HAP-1 (cell line): ENCODE data around the gene ALX3.
A peak's percentile ranks its signal among the peaks of the same experiment; 100 is the strongest.
"Not testable (repeated sequence)": the region's sequence is repeated elsewhere in the genome, so short reads cannot be mapped to it uniquely, and the experiment has no call there.

Experiments used
- DNase-seq, 2 experiments: peaks; one replicate each; pipeline ENCODE4 v3.0.0-alpha.2; 2016 to 2020; ENCODE audit warnings: low spot score in 2 of 2
- H3K27me3 ChIP-seq: fragments of 250-450 bp; sonication (Bioruptor Pico); 2 replicates; pipeline ENCODE4 v1.5.1; 2020; ENCODE audit warnings: low read depth, mild to moderate bottlenecking, moderate library complexity
- H3K36me3 ChIP-seq: fragments of 250-450 bp; sonication (Bioruptor Pico); replicated peaks from 2 replicates; pipeline ENCODE4 v1.5.1; 2020; ENCODE audit warnings: mild to moderate bottlenecking
- H3K4me1 ChIP-seq: fragments of 250-450 bp; sonication (Bioruptor Pico); 2 replicates; pipeline ENCODE4 v1.5.1; 2020; ENCODE audit warnings: mild to moderate bottlenecking
- H3K4me3 ChIP-seq: fragments of 250-450 bp; sonication (Bioruptor Pico); 2 replicates; pipeline ENCODE4 v1.5.1; 2020; ENCODE audit warnings: mild to moderate bottlenecking, moderate library complexity
- H3K9me3 ChIP-seq: fragments of 250-450 bp; sonication (Bioruptor Pico); 2 replicates; pipeline ENCODE4 v1.5.1; 2020; ENCODE audit warnings: mild to moderate bottlenecking, moderate library complexity
- in situ Hi-C: fragments of 300-500 bp; cut with MboI; formaldehyde crosslinking; loops from 3 replicates; pipeline ENCODE4 v1.14.3; 2020; ENCODE audit warnings: low sequenced_read_pairs, inconsistent platforms, mixed read lengths

ALX3 gene

DNA sequence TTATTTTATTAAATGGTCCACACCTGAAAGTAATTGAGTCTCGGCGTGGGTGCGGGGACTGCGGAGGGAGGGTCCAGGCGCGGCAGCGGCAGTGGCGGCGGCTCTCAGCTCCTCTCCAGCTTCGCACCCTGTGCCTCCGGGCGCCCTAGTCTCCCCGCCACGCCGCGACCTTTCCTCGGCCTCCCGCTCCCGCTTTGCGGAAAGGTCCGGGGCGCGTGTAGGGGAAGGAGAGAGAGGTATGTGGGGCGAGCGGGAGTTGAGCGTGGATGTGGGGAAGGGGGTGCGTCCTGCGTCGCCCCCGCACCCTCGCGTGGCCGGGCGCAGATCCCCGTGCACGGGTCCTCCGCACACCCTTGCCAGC is 13.4 kb upstream of the ALX3 start:
- in situ Hi-C loops: no loop called here
- H3K27me3 ChIP-seq: peaks cover 56% of the 10 kb centered on the region
- peak overlapping the region; percentile 21 for H3K4me3 ChIP-seq
- DNase-seq: no peak
- no peaks in the 10 kb centered on the region for H3K36me3 ChIP-seq
- no peaks in the 10 kb centered on the region for H3K9me3 ChIP-seq
- peaks cover 7% of the 10 kb centered on the region for H3K4me1 ChIP-seq

DNA sequence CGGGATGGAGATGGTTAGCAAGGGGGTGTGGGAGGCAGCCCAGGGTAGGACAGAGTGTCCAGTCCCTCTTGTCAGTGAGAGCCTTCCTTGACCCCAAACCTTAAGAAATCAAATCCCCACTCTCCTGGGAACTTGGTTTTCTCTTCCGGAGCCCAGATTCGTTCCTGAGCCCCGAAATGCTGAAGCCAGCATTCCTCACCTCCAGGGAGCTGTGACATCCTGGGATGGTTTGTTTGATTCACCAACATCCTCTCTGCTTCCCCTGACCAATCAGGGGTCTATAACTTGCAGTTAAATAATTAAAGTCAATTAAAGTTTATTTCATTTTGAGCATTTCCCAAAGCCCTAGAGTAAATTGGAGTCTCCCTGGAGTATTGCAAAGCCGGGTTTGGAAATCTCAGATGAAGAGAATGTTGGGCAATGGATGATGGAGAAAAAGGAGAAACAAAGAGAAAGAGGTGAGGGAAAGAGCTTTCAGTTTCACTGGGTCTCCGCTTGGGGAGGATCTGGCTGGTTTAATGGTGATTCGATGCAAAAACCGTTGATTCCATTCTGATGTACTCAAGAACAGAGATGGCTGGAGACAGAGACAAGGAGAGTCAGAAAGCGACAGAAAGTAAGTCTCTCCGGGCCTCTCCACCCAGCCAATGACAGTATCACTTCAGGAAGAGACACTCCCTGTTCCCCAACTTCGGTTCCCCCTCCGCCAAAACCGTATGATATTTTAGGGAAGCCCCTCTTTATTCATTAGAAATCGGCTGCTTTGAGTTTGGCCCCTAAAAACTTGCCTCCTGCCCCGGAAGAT is 12.8 kb upstream of the ALX3 start:
- H3K4me3 ChIP-seq: no peak overlapping the region
- no peak for DNase-seq
- in situ Hi-C loops: no loop called here
- H3K4me1 ChIP-seq: peaks cover 7% of the 10 kb centered on the region
- no peaks in the 10 kb centered on the region for H3K9me3 ChIP-seq
- H3K27me3 ChIP-seq: peaks cover 56% of the 10 kb centered on the region
- H3K36me3 ChIP-seq: no peaks in the 10 kb centered on the region

DNA sequence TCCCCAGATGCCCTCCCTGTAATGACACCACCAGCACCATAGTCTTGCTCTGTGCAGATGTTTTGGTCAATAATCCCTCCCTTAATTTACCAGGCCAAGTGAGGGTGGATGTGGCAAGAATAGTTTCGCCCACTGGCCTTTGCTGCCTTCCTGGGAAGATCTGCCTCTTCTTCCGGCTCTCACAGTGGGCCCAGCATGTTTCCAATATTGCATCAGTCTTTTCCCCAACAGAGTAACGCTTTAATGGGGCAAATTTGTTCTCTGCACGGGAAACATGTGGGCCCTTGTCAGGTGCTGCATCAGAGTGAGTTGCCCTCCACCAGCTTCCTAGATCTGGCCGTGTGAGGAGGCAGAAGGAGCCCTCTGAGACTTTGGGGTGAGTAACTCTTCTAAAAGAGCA is 12.0 kb upstream of the ALX3 start:
- Histone ChIP-seq H3K4me3 (no peak overlapping the region), H3K9me3 (no peaks in the 10 kb centered on the region), H3K36me3 (no peaks in the 10 kb centered on the region), H3K27me3 (peaks cover 53% of the 10 kb centered on the region), H3K4me1 (peaks cover 7% of the 10 kb centered on the region)
- DNase-seq: no peak
- in situ Hi-C loops: no loop called here

DNA sequence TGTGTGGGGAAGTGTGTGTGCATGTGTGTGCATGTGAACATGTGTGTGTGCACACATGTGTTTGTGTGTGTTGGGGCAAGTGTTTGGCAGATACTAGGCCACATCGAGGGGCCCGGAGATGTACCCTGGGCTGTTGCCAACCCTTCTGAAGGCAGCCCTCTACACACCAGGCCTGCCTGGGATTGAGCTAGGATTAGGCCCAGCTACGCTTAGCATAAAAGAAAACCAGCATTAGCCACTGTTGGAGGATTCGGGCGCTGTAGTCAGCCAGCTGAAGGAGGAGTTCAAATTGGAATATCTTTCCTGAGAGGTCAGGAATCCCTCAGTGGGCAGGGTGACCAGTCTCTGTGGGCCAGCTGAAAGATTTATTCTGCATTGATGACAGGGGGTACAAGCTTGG is 10.6 kb upstream of the ALX3 start:
- H3K27me3 ChIP-seq: peaks cover 47% of the 10 kb centered on the region
- peaks cover 7% of the 10 kb centered on the region for H3K4me1 ChIP-seq
- no peaks in the 10 kb centered on the region for H3K9me3 ChIP-seq
- in situ Hi-C loops: no loop called here
- no peak for DNase-seq
- H3K4me3 ChIP-seq: no peak overlapping the region
- H3K36me3 ChIP-seq: no peaks in the 10 kb centered on the region

DNA sequence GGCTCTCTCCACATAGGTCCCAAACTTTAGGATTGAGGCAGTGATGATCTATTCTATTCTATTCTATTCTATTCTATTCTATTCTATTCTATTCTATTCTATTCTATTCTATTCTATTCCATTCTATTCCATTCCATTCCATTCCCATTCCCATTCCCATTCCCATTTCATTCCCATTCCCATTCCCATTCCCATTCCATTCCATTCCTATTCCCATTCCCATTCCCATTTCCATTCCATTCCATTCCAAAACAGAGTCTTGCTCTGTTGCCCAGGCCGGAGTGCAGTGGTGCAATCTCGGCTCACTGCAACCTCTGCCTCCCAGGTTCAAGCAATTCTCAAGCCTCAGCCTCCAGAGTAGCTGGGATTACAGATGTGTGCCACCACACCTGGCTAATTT is 9.5 kb upstream of the ALX3 start:
- DNase-seq, in situ Hi-C loops, H3K9me3 ChIP-seq, H3K36me3 ChIP-seq, H3K4me1 ChIP-seq, H3K4me3 ChIP-seq: not testable (repeated sequence)
- peaks cover 36% of the 10 kb centered on the region for H3K27me3 ChIP-seq

DNA sequence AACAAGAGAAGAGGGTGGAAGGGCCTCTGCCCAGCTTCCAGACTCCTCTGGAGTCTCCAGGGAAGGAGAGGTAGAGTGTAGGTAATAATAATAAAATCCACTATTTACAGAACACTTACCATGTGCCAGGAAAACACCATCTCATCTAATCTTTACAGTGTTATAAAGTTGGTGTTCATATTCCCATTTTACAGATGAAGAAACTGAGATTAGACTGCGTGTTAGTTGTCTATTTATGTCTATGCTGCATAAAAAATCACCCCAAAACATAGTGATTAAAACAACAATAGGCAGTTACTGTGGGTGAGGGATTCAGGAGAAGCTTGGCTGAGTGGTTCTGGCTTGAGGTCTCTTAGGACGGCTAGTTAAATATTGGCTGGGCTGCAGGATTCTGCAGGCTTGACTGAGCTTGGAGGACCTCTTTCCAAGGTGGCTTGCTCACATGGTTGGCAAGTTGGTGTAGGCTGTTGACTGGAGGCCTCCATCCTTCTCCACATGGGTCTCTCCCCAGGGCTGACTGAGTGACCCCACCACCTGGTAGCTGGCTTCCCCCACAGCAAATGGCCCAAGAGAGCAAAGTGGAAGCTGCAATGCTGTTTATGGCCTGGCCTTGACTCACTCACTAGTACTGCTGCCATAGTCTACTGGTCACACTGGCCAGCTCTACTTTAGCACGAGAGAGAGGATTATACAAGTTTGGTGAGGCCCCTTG is 6.5 kb upstream of the ALX3 start:
- Histone ChIP-seq H3K4me3 (no peak overlapping the region), H3K36me3 (no peaks in the 10 kb centered on the region), H3K9me3 (no peaks in the 10 kb centered on the region), H3K4me1 (no peaks in the 10 kb centered on the region), H3K27me3 (peaks cover 20% of the 10 kb centered on the region)
- in situ Hi-C loops: no loop called here
- no peak for DNase-seq

DNA sequence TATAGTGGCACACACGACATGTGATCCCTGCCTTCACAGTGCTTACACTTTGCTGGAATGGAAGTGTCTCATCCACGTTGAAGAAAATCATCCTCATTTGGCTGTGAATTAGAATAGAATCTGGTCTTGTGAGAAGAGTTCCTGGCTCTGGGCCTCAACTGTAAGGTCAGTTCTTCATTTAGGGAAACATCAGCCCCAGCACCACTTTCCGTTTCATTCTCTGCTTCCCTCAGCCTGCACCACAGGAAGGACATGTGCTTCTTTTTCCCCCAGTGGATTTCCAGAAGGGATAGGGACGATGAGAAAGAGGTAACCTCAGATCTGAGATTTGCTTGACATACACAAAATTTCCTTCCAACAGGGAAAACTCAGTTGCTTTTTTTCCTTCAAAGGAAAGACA is 3.7 kb upstream of the ALX3 start:
- DNase-seq: no peak
- Histone ChIP-seq H3K9me3 (no peaks in the 10 kb centered on the region), H3K36me3 (no peaks in the 10 kb centered on the region), H3K27me3 (peaks cover 39% of the 10 kb centered on the region), H3K4me1 (no peaks in the 10 kb centered on the region), H3K4me3 (no peak overlapping the region)
- in situ Hi-C loops: no loop called here

DNA sequence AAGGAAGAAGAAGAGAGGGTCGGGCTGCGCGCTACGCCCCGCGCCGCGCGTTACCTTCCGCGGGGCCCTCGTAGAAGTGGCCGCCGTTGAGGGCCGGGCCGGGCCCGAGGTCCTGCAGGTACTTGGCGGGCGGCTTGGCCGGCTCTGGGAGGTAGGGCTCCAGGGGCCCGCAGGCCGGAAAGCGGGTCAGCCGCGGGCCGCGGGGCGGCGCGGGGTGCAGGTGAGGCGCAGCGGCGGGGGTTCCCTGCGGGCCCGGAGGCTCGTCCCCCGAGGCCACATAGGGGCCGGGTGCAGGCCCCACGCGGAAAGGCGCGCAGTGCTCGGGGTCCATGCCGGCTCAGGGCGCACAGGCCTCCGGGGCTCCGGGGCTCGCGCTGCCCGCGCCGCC is 196 bp downstream of the ALX3 start:
- in situ Hi-C loops: no loop called here
- no peaks in the 10 kb centered on the region for H3K36me3 ChIP-seq

DNA sequence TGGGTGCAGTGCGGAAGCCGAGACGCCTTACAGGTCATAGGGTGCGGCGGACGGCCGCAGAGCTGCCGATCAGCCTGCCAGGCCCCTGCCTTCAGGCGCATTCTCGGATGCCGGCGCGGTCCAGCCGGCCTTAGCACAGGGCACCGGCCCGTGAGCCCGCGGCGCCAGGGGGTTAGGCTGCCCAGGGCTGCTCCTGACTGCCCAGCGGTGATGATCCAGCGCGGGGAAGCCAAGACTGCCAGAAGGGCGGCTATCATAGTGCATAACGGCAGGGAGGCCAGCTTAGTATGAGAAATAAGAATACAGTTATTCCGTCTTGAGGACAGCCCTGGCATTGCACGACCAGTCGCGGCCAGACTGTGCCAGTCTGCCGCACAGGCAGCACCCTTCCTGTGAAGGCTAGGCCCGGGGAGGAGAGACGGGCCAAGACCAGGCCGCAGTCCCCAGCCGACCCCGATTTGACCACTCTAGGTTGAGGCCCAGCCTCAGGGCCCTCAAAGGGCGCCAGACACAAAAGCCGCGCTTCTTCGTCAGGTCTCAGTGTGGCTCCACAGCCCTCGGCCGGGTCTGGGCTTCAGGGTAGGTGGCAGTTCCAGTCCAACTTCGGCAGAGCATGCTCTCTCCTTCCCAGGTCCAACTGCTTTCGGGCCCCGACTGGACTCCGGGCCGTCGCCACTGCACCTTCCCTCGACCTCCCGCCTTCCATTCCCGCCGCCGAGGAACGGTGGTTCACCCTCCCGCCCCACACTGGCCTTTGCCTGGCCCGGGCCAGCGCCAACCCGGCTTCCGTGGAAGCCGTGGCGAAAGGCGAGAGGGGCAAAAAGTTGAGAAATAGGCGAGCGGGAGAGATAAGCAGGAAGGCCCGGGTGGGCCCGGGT is 829 bp downstream of the ALX3 start:
- in situ Hi-C loops: no loop called here

More for the DNA sequence above, 196 bp downstream of the ALX3 start:
- Histone ChIP-seq H3K4me1 (no peaks in the 10 kb centered on the region), H3K4me3 (no peak overlapping the region), H3K9me3 (no peaks in the 10 kb centered on the region), H3K27me3 (peaks cover 61% of the 10 kb centered on the region)
- DNase-seq: no peak

DNA sequence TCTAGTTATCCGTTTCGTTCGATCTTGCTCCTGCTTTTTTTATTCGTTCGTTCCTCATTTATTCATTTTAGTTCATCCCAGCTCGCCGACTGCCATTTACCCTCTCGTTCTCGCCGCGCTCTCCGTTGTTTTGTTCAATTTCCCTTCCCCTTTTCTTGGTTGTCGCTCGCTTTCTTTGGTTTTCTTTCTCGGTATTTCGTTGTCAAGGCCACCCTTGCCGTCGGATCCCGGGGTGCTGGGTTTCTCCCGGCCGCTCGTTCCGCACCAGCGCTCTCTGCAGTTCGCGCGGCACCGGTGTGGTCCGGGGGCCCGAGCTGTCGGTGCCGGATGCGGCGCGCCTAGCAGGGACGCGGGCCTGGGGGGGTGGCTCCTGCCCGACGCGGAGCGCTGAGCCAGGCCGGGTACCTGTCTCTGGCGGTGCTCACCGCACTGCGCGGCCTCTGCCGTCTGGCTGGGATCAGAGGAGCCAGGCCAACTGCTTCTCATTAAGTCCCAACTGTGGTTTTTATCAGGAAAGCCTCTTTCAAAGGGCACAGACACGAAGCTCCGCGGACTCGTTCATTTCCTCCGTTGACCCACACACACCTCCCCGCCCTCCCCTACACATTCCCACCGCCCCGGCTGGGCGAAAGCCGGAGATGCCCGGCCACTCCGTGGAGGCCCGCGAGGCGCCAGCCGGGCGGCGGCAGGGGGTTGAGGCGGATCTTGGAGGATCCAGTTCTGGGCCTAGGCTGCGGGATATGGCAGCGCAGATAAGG is 1.6 kb downstream of the ALX3 start:
- DNase-seq: no peak
- H3K36me3 ChIP-seq: no peaks in the 10 kb centered on the region
- H3K27me3 ChIP-seq: peaks cover 58% of the 10 kb centered on the region
- H3K4me1 ChIP-seq: no peaks in the 10 kb centered on the region
- in situ Hi-C loops: no loop called here
- no peaks in the 10 kb centered on the region for H3K9me3 ChIP-seq
- no peak overlapping the region for H3K4me3 ChIP-seq

More for the DNA sequence above, 829 bp downstream of the ALX3 start:
- Histone ChIP-seq H3K9me3 (no peaks in the 10 kb centered on the region), H3K27me3 (peaks cover 61% of the 10 kb centered on the region), H3K36me3 (no peaks in the 10 kb centered on the region), H3K4me3 (no peak overlapping the region), H3K4me1 (no peaks in the 10 kb centered on the region)
- no peak for DNase-seq

DNA sequence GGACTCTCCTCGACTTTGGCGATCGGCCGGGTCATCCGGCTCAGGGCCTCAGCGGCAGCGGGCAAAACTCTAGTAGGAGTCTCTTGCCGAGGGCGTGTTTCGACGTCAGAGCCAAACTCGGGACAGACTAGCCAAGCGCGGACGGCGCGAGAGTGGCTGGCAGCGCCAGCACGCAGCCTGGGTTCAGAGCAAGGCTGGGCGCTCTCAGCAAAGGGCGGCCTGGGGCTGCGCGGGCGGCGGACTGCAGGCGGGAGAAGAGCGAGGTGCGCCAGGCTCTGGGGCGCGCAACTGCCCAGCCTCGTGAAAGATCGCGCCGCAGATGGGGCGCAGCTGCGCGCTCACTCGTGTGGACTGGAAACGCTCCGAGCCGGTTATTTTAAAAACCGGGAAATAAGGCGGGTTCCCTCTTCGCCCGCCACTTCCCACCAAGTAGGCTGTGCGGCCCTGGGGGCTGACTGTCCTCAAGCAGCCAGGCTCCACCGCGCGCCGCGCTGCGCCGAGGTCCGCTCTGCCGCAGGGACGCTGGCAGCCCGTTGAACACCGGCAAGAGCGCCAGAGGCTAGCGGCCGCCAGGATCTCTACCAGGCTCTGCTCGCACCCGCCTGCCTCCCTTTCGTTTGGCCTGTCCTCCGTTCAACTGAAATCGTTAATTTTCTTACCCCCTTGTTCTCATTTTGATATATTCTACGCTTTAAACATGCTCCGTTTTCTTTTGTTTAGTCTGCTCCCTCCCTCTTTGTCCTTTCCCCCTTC is 2.4 kb downstream of the ALX3 start:
- Histone ChIP-seq H3K4me1 (no peaks in the 10 kb centered on the region), H3K27me3 (peaks cover 54% of the 10 kb centered on the region), H3K9me3 (no peaks in the 10 kb centered on the region), H3K4me3 (no peak overlapping the region), H3K36me3 (no peaks in the 10 kb centered on the region)
- DNase-seq: peak in 1 of 2 experiments; percentile 22
- in situ Hi-C loops: no loop called here

DNA sequence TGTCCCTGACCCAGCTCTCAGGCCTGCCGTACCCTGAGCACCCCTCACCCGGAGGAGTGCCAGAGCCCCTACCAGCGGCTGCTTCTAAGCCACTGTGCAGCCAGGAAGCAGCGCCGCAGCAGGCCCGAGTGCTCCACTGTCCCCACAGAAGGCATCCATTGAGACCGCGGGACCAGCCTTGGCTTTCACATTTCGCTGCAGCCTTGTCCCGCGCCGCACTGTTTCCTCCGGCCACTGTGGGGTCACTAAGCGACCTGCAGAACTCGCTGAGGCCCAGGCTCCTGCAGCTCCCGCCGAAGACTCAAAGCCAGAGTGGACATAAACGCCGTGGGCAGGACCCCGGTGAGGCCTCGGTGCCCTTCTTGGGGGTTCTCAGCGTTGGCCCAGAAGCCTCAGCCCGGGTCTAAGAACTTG is 3.0 kb downstream of the ALX3 start:
- no peak for DNase-seq
- Histone ChIP-seq H3K9me3 (no peaks in the 10 kb centered on the region), H3K4me1 (no peaks in the 10 kb centered on the region), H3K27me3 (peaks cover 51% of the 10 kb centered on the region), H3K36me3 (no peaks in the 10 kb centered on the region), H3K4me3 (no peak overlapping the region)
- in situ Hi-C loops: no loop called here

DNA sequence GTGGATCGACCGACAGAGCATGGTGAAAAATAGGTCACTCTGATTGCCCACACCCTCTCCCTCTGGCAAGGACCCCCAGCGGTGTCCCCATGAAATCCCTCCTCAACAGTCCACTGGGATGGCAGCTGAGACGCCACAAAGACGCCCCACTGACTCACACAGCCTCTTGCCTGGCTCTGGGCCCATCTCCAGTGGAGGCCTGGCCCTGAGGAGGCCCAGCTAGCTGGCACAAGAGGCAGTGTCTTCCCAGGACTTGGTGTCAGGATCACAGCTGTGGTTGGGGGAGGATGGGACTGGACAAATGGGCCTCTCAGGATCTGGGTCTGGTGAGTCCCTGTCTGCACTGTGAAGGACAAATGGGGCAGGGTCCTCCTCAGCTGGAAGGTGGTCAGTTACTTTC is 4.6 kb downstream of the ALX3 start:
- H3K27me3 ChIP-seq: peaks cover 37% of the 10 kb centered on the region
- H3K36me3 ChIP-seq: peaks cover 7% of the 10 kb centered on the region; the same call in 1 of the 2 replicates
- in situ Hi-C loops: no loop called here

More for the DNA sequence above, 4.6 kb downstream of the ALX3 start:
- Histone ChIP-seq H3K4me1 (no peaks in the 10 kb centered on the region), H3K9me3 (no peaks in the 10 kb centered on the region), H3K4me3 (no peak overlapping the region)
- DNase-seq: no peak
